Osteocyte (in vitro differentiated cells): ENCODE data around the gene UBE2H. TPM values are rescaled to one million over a fixed set of nuclear protein-coding genes. Genes with fewer than 3 reads are reported as not detected.

ENCODE experiments used
- DNase-seq: peaks from one replicate; pipeline ENCODE4 v3.0.0; 2021; ENCODE audit warnings: mixed read lengths; ENCODE audit not compliant: unreplicated experiment; ENCODE audit errors: extremely low spot score
- H3K27ac Mint-ChIP-seq: one replicate; pipeline ENCODE4 v1.8.0; 2021; ENCODE audit warnings: mild to moderate bottlenecking, mixed read lengths; ENCODE audit not compliant: unreplicated experiment
- H3K27me3 Mint-ChIP-seq: one replicate; pipeline ENCODE4 v1.8.0; 2021; ENCODE audit warnings: mixed read lengths; ENCODE audit not compliant: unreplicated experiment
- H3K36me3 Mint-ChIP-seq: one replicate; pipeline ENCODE4 v1.8.0; 2021; ENCODE audit warnings: mixed read lengths; ENCODE audit not compliant: unreplicated experiment
- H3K4me1 Mint-ChIP-seq: one replicate; pipeline ENCODE4 v1.8.0; 2021; ENCODE audit warnings: mixed read lengths; ENCODE audit not compliant: unreplicated experiment
- H3K4me3 Mint-ChIP-seq: one replicate; pipeline ENCODE4 v1.8.0; 2021; ENCODE audit warnings: mild to moderate bottlenecking, moderate library complexity, mixed read lengths; ENCODE audit not compliant: unreplicated experiment
- H3K9me3 Mint-ChIP-seq: one replicate; pipeline ENCODE4 v1.8.0; 2021; ENCODE audit warnings: mixed read lengths; ENCODE audit not compliant: unreplicated experiment
- CTCF ChIP-seq: fragments of 200-600 bp; sonication (generic); IDR thresholded peaks from 2 replicates; pipeline ENCODE4 v1.5.0; 2021; ENCODE audit warnings: antibody characterized with exemption, mild to moderate bottlenecking, moderate library complexity
- total RNA-seq: library from RNA; stranded (reverse); gene quantifications from 2 replicates; pipeline ENCODE4 v1.2.1, GENCODE V29; 2021

Gene UBE2H
- total RNA-seq, 1 donor from 2014 or later = 160 TPM

- Mint-ChIP-seq H3K4me1 (peaks cover 6% of the 10 kb centered on the region), H3K27ac (no peak overlapping the region), H3K4me3 (no peak overlapping the region), H3K27me3 (peaks cover 5% of the 10 kb centered on the region), H3K9me3 (no peaks in the 10 kb centered on the region), H3K36me3 (no peaks in the 10 kb centered on the region)
- DNase-seq = no peak
- TF ChIP-seq CTCF = no peak
Measured at GRCh38 chr7:129804890-129805719, 147.7 kb downstream of the UBE2H start.

GRCh38 chr7:129804111-129804889, 148.5 kb downstream of the UBE2H start:
- DNase-seq = no peak
- no peak overlapping the region for H3K27ac Mint-ChIP-seq
- H3K36me3 Mint-ChIP-seq = no peaks in the 10 kb centered on the region
- no peak for TF ChIP-seq CTCF
- H3K9me3 Mint-ChIP-seq = no peaks in the 10 kb centered on the region
- no peak overlapping the region for H3K4me3 Mint-ChIP-seq
- peaks cover 5% of the 10 kb centered on the region for H3K27me3 Mint-ChIP-seq
- H3K4me1 Mint-ChIP-seq = peaks cover 6% of the 10 kb centered on the region

- Mint-ChIP-seq H3K27ac (no peak overlapping the region), H3K27me3 (peaks cover 5% of the 10 kb centered on the region), H3K4me3 (no peak overlapping the region), H3K4me1 (peaks cover 6% of the 10 kb centered on the region), H3K9me3 (no peaks in the 10 kb centered on the region), H3K36me3 (no peaks in the 10 kb centered on the region)
- TF ChIP-seq CTCF = no peak
- no peak for DNase-seq
Measured at GRCh38 chr7:129803546-129804081, 149.1 kb downstream of the UBE2H start.

- TF ChIP-seq CTCF = no peak
- Mint-ChIP-seq H3K27me3 (peaks cover 5% of the 10 kb centered on the region), H3K36me3 (no peaks in the 10 kb centered on the region), H3K27ac (no peak overlapping the region), H3K4me1 (peaks cover 6% of the 10 kb centered on the region), H3K9me3 (no peaks in the 10 kb centered on the region), H3K4me3 (no peak overlapping the region)
- no peak for DNase-seq
Measured at GRCh38 chr7:129801882-129802281, 150.9 kb downstream of the UBE2H start.

- no peak overlapping the region for H3K4me3 Mint-ChIP-seq
- H3K27me3 Mint-ChIP-seq = peaks cover 5% of the 10 kb centered on the region
- no peaks in the 10 kb centered on the region for H3K36me3 Mint-ChIP-seq
- H3K27ac Mint-ChIP-seq = no peak overlapping the region
- DNase-seq = no peak
- H3K4me1 Mint-ChIP-seq = peaks cover 6% of the 10 kb centered on the region
- H3K9me3 Mint-ChIP-seq = no peaks in the 10 kb centered on the region
- no peak for TF ChIP-seq CTCF
Measured at GRCh38 chr7:129800901-129801300, 151.9 kb downstream of the UBE2H start.
